GM12875 (cell line): Measurements from ENCODE around the gene LLGL2.

Source experiments
- H3K4me3 ChIP-seq: one replicate; pipeline ENCODE4 v1.5.1; 2011; ENCODE audit warnings: low read depth, low read length, control low read depth
- CTCF ChIP-seq: IDR thresholded peaks from 2 replicates; pipeline ENCODE4 v1.5.1; 2011; ENCODE audit warnings: low read depth, mild to moderate bottlenecking, control low read depth, inconsistent platforms, low read length, moderate library complexity, borderline replicate concordance; ENCODE audit not compliant: insufficient read depth

LLGL2 gene

GRCh38 chr17:75500419-75501216 is 24.9 kb upstream of the LLGL2 start:
- no peak for TF ChIP-seq CTCF
- H3K4me3 ChIP-seq: no peak overlapping the region

- no peak overlapping the region for H3K4me3 ChIP-seq
- TF ChIP-seq CTCF: no peak
Measured at GRCh38 chr17:75501378-75502071, 24.0 kb upstream of the LLGL2 start.

- no peak overlapping the region for H3K4me3 ChIP-seq
- TF ChIP-seq CTCF: no peak
Measured at GRCh38 chr17:75502072-75502720, 23.3 kb upstream of the LLGL2 start.

GRCh38 chr17:75502721-75503329 is 22.7 kb upstream of the LLGL2 start:
- no peak for TF ChIP-seq CTCF
- no peak overlapping the region for H3K4me3 ChIP-seq

- TF ChIP-seq CTCF: no peak
- H3K4me3 ChIP-seq: no peak overlapping the region
Measured at GRCh38 chr17:75503337-75503950, 22.1 kb upstream of the LLGL2 start.

GRCh38 chr17:75503976-75504346 is 21.5 kb upstream of the LLGL2 start:
- no peak overlapping the region for H3K4me3 ChIP-seq
- no peak for TF ChIP-seq CTCF
